HEK293 (cell line): Measurements from ENCODE around the gene ITPR2.

Experiments
- AEBP2 ChIP-seq: fragments of 450-650 bp; formaldehyde crosslinking; IDR thresholded peaks from 2 replicates; pipeline ENCODE4 v1.5.1; 2016; ENCODE audit warnings: missing biosample characterization, missing genetic modification characterization, borderline replicate concordance
- KLF10 ChIP-seq: fragments of 450-650 bp; IDR thresholded peaks from 2 replicates; pipeline ENCODE4 v1.5.1; 2018; ENCODE audit warnings: missing biosample characterization, mild to moderate bottlenecking, missing genetic modification characterization
- ZBTB8A ChIP-seq: fragments of 450-650 bp; formaldehyde crosslinking; IDR thresholded peaks from 2 replicates; pipeline ENCODE4 v1.5.1; 2016; ENCODE audit warnings: missing biosample characterization, missing genetic modification characterization
- ZNF138 ChIP-seq: fragments of 450-650 bp; formaldehyde crosslinking; IDR thresholded peaks from 2 replicates; pipeline ENCODE4 v1.5.1; 2016; ENCODE audit warnings: missing biosample characterization, missing genetic modification characterization, borderline replicate concordance
- ZNF175 ChIP-seq: fragments of 450-650 bp; formaldehyde crosslinking; IDR thresholded peaks from 2 replicates; pipeline ENCODE4 v1.5.1; 2016; ENCODE audit warnings: missing biosample characterization, missing genetic modification characterization
- ZNF211 ChIP-seq: fragments of 450-650 bp; formaldehyde crosslinking; IDR thresholded peaks from 2 replicates; pipeline ENCODE4 v1.5.1; 2016; ENCODE audit warnings: low read depth, missing biosample characterization, missing genetic modification characterization
- ZNF501 ChIP-seq: fragments of 450-650 bp; formaldehyde crosslinking; IDR thresholded peaks from 2 replicates; pipeline ENCODE4 v1.5.1; 2016; ENCODE audit warnings: missing biosample characterization, missing genetic modification characterization
- TF ChIP-seq, protein P1 (sequence below): fragments of 450-650 bp; formaldehyde crosslinking; IDR thresholded peaks from 2 replicates; pipeline ENCODE4 v1.5.1; 2016; ENCODE audit warnings: missing biosample characterization, missing genetic modification characterization

- TF ChIP-seq KLF10 (no peak), ZNF211 (tag by site-specific recombination) (no peak), ZNF501 (tag by site-specific recombination) (no peak), ZNF138 (tag by site-specific recombination) (no peak), ZBTB8A (no peak), AEBP2 (tag by site-specific recombination) (no peak), ZNF175 (tag by site-specific recombination) (no peak)
- TF ChIP-seq, protein P1, sequence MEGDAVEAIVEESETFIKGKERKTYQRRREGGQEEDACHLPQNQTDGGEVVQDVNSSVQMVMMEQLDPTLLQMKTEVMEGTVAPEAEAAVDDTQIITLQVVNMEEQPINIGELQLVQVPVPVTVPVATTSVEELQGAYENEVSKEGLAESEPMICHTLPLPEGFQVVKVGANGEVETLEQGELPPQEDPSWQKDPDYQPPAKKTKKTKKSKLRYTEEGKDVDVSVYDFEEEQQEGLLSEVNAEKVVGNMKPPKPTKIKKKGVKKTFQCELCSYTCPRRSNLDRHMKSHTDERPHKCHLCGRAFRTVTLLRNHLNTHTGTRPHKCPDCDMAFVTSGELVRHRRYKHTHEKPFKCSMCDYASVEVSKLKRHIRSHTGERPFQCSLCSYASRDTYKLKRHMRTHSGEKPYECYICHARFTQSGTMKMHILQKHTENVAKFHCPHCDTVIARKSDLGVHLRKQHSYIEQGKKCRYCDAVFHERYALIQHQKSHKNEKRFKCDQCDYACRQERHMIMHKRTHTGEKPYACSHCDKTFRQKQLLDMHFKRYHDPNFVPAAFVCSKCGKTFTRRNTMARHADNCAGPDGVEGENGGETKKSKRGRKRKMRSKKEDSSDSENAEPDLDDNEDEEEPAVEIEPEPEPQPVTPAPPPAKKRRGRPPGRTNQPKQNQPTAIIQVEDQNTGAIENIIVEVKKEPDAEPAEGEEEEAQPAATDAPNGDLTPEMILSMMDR (tag by site-specific recombination): no peak
Measured at GRCh38 chr12:26460361-26460760, 372.6 kb downstream of the ITPR2 start.
